ENCODE data around the gene NPC1. TPM values are rescaled to one million over a fixed set of nuclear protein-coding genes. Genes with fewer than 3 reads are reported as not detected.
A peak's percentile ranks its signal among the peaks of the same experiment; 100 is the strongest.
"Not testable (repeated sequence)": the region's sequence is repeated elsewhere in the genome, so short reads cannot be mapped to it uniquely, and the experiment has no call there.

NPC1 gene
- total and polyA plus RNA-seq, 2 donors (not counting 1 experiment from before 2014, with no cell fraction given) = 36.0 to 204 TPM

DNA sequence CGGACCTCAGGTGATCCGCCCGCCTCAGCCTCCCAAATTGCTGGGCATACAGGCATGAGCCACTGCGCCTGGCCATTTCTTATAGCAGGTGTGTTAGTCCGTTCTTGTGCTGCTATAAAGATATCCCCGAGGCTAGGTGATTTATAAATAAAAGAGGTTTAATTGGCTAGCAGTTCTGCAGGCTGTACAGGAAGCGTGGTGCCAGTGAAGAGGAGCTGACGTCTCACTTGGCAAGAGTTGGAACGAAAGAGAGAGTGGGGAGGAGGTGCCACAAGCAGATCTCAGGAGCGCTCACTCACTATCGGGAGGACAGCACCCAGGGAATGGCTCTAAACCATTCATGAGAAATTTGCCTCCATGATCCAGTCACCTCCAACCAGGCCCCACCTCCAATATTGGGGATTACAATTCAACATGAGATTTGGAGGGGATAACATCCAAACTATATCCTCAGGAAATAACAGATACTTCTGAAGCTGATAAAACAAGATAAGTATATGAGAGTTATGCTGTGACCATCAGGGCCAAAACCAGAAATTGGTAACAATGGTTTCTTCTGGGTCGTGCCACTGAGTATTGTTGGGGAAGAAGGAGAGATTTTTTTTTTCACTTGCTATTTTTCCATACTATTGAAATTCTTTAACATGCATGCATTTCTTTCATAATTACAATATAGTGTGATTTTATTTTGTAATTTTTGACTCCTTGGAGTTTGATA, 90.4 kb downstream of the NPC1 start:
- no peak overlapping the region for H3K27ac ChIP-seq (ENCODE audit: insufficient read depth, low read length)
- H2AFZ ChIP-seq (ENCODE audit: low read length) = no peak overlapping the region
- H3K9me3 ChIP-seq (ENCODE audit: control insufficient read depth, insufficient read depth, low read depth, low read length) = no peaks in the 10 kb centered on the region
- H3K27me3 ChIP-seq (ENCODE audit: control insufficient read depth, insufficient read depth, low read length) = no peaks in the 10 kb centered on the region
- H3K4me2 ChIP-seq (ENCODE audit: extremely low read depth, insufficient read depth, low read length) = no peak overlapping the region
- no peak overlapping the region for H3K9ac ChIP-seq (ENCODE audit: insufficient read depth, low read length)
- TF ChIP-seq EZH2 (IDR thresholded peaks at IDR 0.05; ENCODE audit: low read length, missing control alignments) = no peak
- TF ChIP-seq, protein P1, sequence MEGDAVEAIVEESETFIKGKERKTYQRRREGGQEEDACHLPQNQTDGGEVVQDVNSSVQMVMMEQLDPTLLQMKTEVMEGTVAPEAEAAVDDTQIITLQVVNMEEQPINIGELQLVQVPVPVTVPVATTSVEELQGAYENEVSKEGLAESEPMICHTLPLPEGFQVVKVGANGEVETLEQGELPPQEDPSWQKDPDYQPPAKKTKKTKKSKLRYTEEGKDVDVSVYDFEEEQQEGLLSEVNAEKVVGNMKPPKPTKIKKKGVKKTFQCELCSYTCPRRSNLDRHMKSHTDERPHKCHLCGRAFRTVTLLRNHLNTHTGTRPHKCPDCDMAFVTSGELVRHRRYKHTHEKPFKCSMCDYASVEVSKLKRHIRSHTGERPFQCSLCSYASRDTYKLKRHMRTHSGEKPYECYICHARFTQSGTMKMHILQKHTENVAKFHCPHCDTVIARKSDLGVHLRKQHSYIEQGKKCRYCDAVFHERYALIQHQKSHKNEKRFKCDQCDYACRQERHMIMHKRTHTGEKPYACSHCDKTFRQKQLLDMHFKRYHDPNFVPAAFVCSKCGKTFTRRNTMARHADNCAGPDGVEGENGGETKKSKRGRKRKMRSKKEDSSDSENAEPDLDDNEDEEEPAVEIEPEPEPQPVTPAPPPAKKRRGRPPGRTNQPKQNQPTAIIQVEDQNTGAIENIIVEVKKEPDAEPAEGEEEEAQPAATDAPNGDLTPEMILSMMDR (conservative IDR thresholded peaks at IDR 0.05 in 1 of 2, IDR thresholded peaks at IDR 0.05 in 1 of 2; ENCODE audit: low read depth in 1 of 2, low read length in 2 of 2) = no peak
- no peaks in the 10 kb centered on the region for H3K36me3 ChIP-seq (ENCODE audit: control insufficient read depth, insufficient read depth, low read length)
- H3K4me1 ChIP-seq (ENCODE audit: control insufficient read depth, extremely low read depth, insufficient read depth, low read length) = peaks cover 2% of the 10 kb centered on the region
- H3K4me3 ChIP-seq (replicated peaks in 1 of 4; ENCODE audit: control extremely low read depth in 1 of 4, insufficient read depth in 1 of 4, low read depth in 3 of 4, low read length in 4 of 4) = no peak overlapping the region
- no peak for DNase-seq (ENCODE audit: low read depth in 2 of 2)
- H4K20me1 ChIP-seq (ENCODE audit: control insufficient read depth, extremely low read depth, insufficient read depth, low read length) = no peaks in the 10 kb centered on the region
- no peaks in the 10 kb centered on the region for H3K79me2 ChIP-seq (ENCODE audit: control insufficient read depth, insufficient read depth, low read length)

DNA sequence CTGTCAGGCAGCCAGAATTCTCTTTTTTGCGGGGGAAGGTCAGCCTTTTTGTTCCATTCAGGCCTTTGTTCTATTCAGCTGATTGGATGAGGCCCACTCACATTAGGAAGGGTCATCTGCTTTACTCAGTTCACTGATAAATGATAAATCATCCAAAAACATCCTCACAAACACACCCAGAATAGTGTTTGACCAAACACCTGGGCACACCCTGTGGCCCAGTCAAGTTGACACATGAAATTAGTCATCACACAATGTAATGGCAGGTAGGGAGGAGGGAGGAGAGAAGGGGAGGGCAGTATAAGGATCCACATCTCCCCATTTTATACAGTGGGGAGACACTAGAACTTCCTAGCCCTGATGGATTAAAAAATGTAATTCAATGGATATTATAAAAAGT, 91.3 kb downstream of the NPC1 start:
- Histone ChIP-seq H3K36me3 (ENCODE audit: control insufficient read depth, insufficient read depth, low read length) (no peaks in the 10 kb centered on the region), H3K27ac (ENCODE audit: insufficient read depth, low read length) (no peak overlapping the region), H3K4me1 (ENCODE audit: control insufficient read depth, extremely low read depth, insufficient read depth, low read length) (peaks cover 2% of the 10 kb centered on the region), H4K20me1 (ENCODE audit: control insufficient read depth, extremely low read depth, insufficient read depth, low read length) (no peaks in the 10 kb centered on the region), H3K27me3 (ENCODE audit: control insufficient read depth, insufficient read depth, low read length) (no peaks in the 10 kb centered on the region), H3K79me2 (ENCODE audit: control insufficient read depth, insufficient read depth, low read length) (no peaks in the 10 kb centered on the region), H3K4me2 (ENCODE audit: extremely low read depth, insufficient read depth, low read length) (no peak overlapping the region), H3K9ac (ENCODE audit: insufficient read depth, low read length) (no peak overlapping the region), H2AFZ (ENCODE audit: low read length) (no peak overlapping the region), H3K4me3 (replicated peaks in 1 of 4; ENCODE audit: control extremely low read depth in 1 of 4, insufficient read depth in 1 of 4, low read depth in 3 of 4, low read length in 4 of 4) (no peak overlapping the region), H3K9me3 (ENCODE audit: control insufficient read depth, insufficient read depth, low read depth, low read length) (no peaks in the 10 kb centered on the region)
- no peak for DNase-seq (ENCODE audit: low read depth in 2 of 2)
- TF ChIP-seq, protein P1 (conservative IDR thresholded peaks at IDR 0.05 in 1 of 2, IDR thresholded peaks at IDR 0.05 in 1 of 2; ENCODE audit: low read depth in 1 of 2, low read length in 2 of 2) = no peak
- TF ChIP-seq EZH2 (IDR thresholded peaks at IDR 0.05; ENCODE audit: low read length, missing control alignments) = no peak

DNA sequence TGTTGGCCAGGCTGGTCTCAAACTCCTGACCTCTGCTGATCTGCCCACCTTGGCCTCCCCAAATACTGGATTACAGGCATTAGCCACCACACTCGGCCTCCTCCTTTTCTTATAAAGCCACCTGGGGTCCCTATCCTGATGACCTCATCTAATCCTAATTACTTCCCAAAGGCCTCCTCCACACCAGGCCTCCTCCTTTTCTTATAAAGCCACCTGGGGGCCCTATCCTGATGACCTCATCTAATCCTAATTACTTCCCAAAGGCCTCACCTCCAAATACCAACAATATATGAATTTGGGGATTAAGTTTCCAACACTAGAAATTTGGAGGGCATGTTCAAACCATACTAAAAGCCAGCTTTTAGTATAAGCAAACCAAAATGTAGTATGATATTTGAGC, 92.7 kb downstream of the NPC1 start:
- Histone ChIP-seq H3K9me3 (ENCODE audit: control insufficient read depth, insufficient read depth, low read depth, low read length) (no peaks in the 10 kb centered on the region), H3K79me2 (ENCODE audit: control insufficient read depth, insufficient read depth, low read length) (no peaks in the 10 kb centered on the region), H3K4me2 (ENCODE audit: extremely low read depth, insufficient read depth, low read length) (no peak overlapping the region), H3K9ac (ENCODE audit: insufficient read depth, low read length) (no peak overlapping the region), H4K20me1 (ENCODE audit: control insufficient read depth, extremely low read depth, insufficient read depth, low read length) (no peaks in the 10 kb centered on the region), H3K36me3 (ENCODE audit: control insufficient read depth, insufficient read depth, low read length) (no peaks in the 10 kb centered on the region), H3K27ac (ENCODE audit: insufficient read depth, low read length) (no peak overlapping the region), H3K4me3 (replicated peaks in 1 of 4; ENCODE audit: control extremely low read depth in 1 of 4, insufficient read depth in 1 of 4, low read depth in 3 of 4, low read length in 4 of 4) (no peak overlapping the region), H3K27me3 (ENCODE audit: control insufficient read depth, insufficient read depth, low read length) (no peaks in the 10 kb centered on the region), H3K4me1 (ENCODE audit: control insufficient read depth, extremely low read depth, insufficient read depth, low read length) (no peaks in the 10 kb centered on the region), H2AFZ (ENCODE audit: low read length) (no peak overlapping the region)
- TF ChIP-seq EZH2 (IDR thresholded peaks at IDR 0.05; ENCODE audit: low read length, missing control alignments) = no peak
- TF ChIP-seq, protein P1 (conservative IDR thresholded peaks at IDR 0.05 in 1 of 2, IDR thresholded peaks at IDR 0.05 in 1 of 2; ENCODE audit: low read depth in 1 of 2, low read length in 2 of 2) = no peak
- DNase-seq (ENCODE audit: low read depth in 2 of 2) = no peak

DNA sequence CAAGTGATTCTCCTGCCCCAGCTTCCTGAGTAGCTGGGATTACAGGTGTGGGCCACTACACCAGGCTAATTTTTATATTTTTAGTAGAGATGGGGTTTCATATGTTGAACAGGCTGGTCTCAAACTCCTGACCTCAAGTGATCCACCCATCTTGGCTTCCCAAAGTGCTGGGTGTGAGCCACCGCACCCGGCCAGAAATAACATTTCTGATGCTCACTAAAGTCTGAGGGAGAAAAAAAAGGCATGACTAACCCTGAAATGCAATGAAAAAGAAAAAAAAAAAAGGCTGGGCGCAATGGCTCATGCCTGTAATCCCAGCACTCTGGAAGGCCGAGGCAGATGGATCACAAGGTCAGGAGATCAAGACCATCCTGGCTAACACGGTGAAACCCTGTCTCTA, 96.7 kb downstream of the NPC1 start:
- not testable (repeated sequence) for H3K4me1 ChIP-seq (ENCODE audit: control insufficient read depth, extremely low read depth, insufficient read depth, low read length); H3K4me2 ChIP-seq (ENCODE audit: extremely low read depth, insufficient read depth, low read length); H3K79me2 ChIP-seq (ENCODE audit: control insufficient read depth, insufficient read depth, low read length); H4K20me1 ChIP-seq (ENCODE audit: control insufficient read depth, extremely low read depth, insufficient read depth, low read length); H3K27ac ChIP-seq (ENCODE audit: insufficient read depth, low read length); H3K9me3 ChIP-seq (ENCODE audit: control insufficient read depth, insufficient read depth, low read depth, low read length); H3K4me3 ChIP-seq (replicated peaks in 1 of 4; ENCODE audit: control extremely low read depth in 1 of 4, insufficient read depth in 1 of 4, low read depth in 3 of 4, low read length in 4 of 4); H2AFZ ChIP-seq (ENCODE audit: low read length); H3K36me3 ChIP-seq (ENCODE audit: control insufficient read depth, insufficient read depth, low read length); H3K9ac ChIP-seq (ENCODE audit: insufficient read depth, low read length); H3K27me3 ChIP-seq (ENCODE audit: control insufficient read depth, insufficient read depth, low read length)
- DNase-seq (ENCODE audit: low read depth in 2 of 2) = peak in 1 of 2 donors; percentile 15

Data from fibroblast of lung (primary cell).